A549 (cell line): ENCODE data around the gene TSEN34. TPM values are rescaled to one million over a fixed set of nuclear protein-coding genes. Genes with fewer than 3 reads are reported as not detected.

ENCODE experiments used
- ATAC-seq, 2 experiments: fragments of 200-7000 bp in 1 of 2; fragments of >200 bp in 1 of 2; cut with Nextera tagmentation in 1 of 2; cut with Tn5 transposase in 1 of 2; 3 replicates each; pipeline versions ENCODE4 v1.8.0 to v1.9.1; 2018 to 2020; ENCODE audit warnings: mild to moderate bottlenecking in 1 of 2, moderate library complexity in 1 of 2
- CTCF ChIA-PET: fragments of 300-600 bp; sonication (Branson Sonifier 250); formaldehyde crosslinking; extraction: SDS; loops from one replicate; lab custom pipeline; 2021; ENCODE audit warnings: antibody characterized with exemption, inconsistent platforms; lab: Yijun Ruan, JAX
- POLR2A ChIA-PET: fragments of 350-600 bp; formaldehyde crosslinking; extraction: SDS; loops from one replicate; lab custom pipeline; 2021; ENCODE audit warnings: antibody characterized with exemption, inconsistent platforms; lab: Yijun Ruan, JAX
- DNase-seq, 2 experiments: peaks; one replicate each; pipeline versions ENCODE4 v3.0.0 to v3.0.0-alpha.2; 2011 to 2016; ENCODE audit warnings: low read depth in 1 of 2, low spot score in 1 of 2
- FAIRE-seq: peaks from 2 replicates; lab custom pipeline; 2011; peaks lifted over from hg19 to GRCh38; lab: Jason Lieb, UNC
- H3K27ac ChIP-seq, 2 experiments: fragments of >200 bp; sonication (Bioruptor Twin); formaldehyde crosslinking; 3 replicates each; pipeline ENCODE4 v1.5.1; 2016 to 2017
- H3K4me1 ChIP-seq: fragments of >200 bp; sonication (Bioruptor Twin); formaldehyde crosslinking; 3 replicates; pipeline ENCODE4 v1.6.1; 2016
- H3K4me2 ChIP-seq: fragments of >200 bp; sonication (Bioruptor Twin); formaldehyde crosslinking; 3 replicates; pipeline ENCODE4 v1.6.1; 2016
- H3K4me3 ChIP-seq: fragments of >200 bp; sonication (Bioruptor Twin); formaldehyde crosslinking; 3 replicates; pipeline ENCODE4 v1.5.1; 2016
- H3K9me3 ChIP-seq: fragments of >200 bp; sonication (Bioruptor Twin); formaldehyde crosslinking; 3 replicates; pipeline ENCODE4 v1.6.1; 2016
- CEBPB ChIP-seq, 2 experiments: fragments of >200 bp in 1 of 2; sonication (Bioruptor Twin) in 1 of 2; formaldehyde crosslinking in 1 of 2; IDR thresholded peaks; 2 replicates each; pipeline ENCODE4 v1.6.1; 2012 to 2016
- EP300 ChIP-seq, 2 experiments: fragments of >200 bp; sonication (Bioruptor Twin); formaldehyde crosslinking; IDR thresholded peaks; 2 replicates in 1 of 2; 3 replicates in 1 of 2; pipeline ENCODE4 v1.6.1; 2016 to 2017
- FOXS1 ChIP-seq: fragments of 250-450 bp; sonication (Bioruptor Pico); IDR thresholded peaks from 2 replicates; pipeline ENCODE4 v1.5.0; 2020; ENCODE audit warnings: mild to moderate bottlenecking, moderate library complexity
- HEYL ChIP-seq: fragments of 250-450 bp; sonication (Bioruptor Pico); IDR thresholded peaks from 2 replicates; pipeline ENCODE4 v1.8.0; 2021; ENCODE audit warnings: mild to moderate bottlenecking, moderate library complexity
- JUN ChIP-seq, 2 experiments: fragments of >200 bp; sonication (Bioruptor Twin); formaldehyde crosslinking; IDR thresholded peaks; 2 replicates in 1 of 2; 3 replicates in 1 of 2; pipeline ENCODE4 v1.6.1; 2016 to 2017
- KDM1A ChIP-seq: fragments of 200-600 bp; sonication (generic); IDR thresholded peaks from 2 replicates; pipeline ENCODE4 v1.6.1; 2016; ENCODE audit warnings: low read depth, mild to moderate bottlenecking
- MYC ChIP-seq: IDR thresholded peaks from 2 replicates; pipeline ENCODE4 v1.6.1; 2012; ENCODE audit warnings: mild to moderate bottlenecking, inconsistent platforms, low read length, improper control_type of control experiment, borderline replicate concordance
- NPAS2 ChIP-seq: fragments of 250-450 bp; sonication (Bioruptor Pico); IDR thresholded peaks from 2 replicates; pipeline ENCODE4 v1.8.0; 2022; ENCODE audit warnings: mild to moderate bottlenecking, moderate library complexity, borderline replicate concordance
- POLR2AphosphoS2 ChIP-seq: conservative IDR thresholded peaks from 2 replicates; pipeline ENCODE4 v1.6.1; 2012; ENCODE audit warnings: low read length, improper control_type of control experiment, inconsistent platforms
- RAD21 ChIP-seq, 2 experiments: fragments of >200 bp in 1 of 2; sonication (Bioruptor Twin) in 1 of 2; formaldehyde crosslinking in 1 of 2; IDR thresholded peaks in 1 of 2; conservative IDR thresholded peaks in 1 of 2; 2 replicates in 1 of 2; 3 replicates in 1 of 2; pipeline ENCODE4 v1.6.1; 2012 to 2018; ENCODE audit warnings: inconsistent platforms in 1 of 2
- RARB ChIP-seq: fragments of 250-450 bp; sonication (Bioruptor Pico); IDR thresholded peaks from 2 replicates; pipeline ENCODE4 v1.8.0; 2021; ENCODE audit warnings: mild to moderate bottlenecking, moderate library complexity
- RCOR1 ChIP-seq: fragments of 150-350 bp; IDR thresholded peaks from 2 replicates; pipeline ENCODE4 v1.6.1; 2014; ENCODE audit warnings: antibody characterized with exemption, low read length, low read depth
- RFX5 ChIP-seq: fragments of 450-650 bp; IDR thresholded peaks from 2 replicates; pipeline ENCODE4 v1.7.1; 2014; ENCODE audit warnings: antibody characterized with exemption, mild to moderate bottlenecking, moderate library complexity
- TP53 ChIP-seq: fragments of 250-450 bp; sonication (Bioruptor Pico); IDR thresholded peaks from 2 replicates; pipeline ENCODE4 v1.5.0; 2021; ENCODE audit warnings: mild to moderate bottlenecking, moderate library complexity
- WGBS: methylation state at CpG from one replicate; pipeline ENCODE4 v1.1.6; 2017; ENCODE audit errors: missing lambda C conversion rate; 5-methylcytosine and 5-hydroxymethylcytosine counted together
- polyA plus RNA-seq, 4 experiments: library from polyadenylated mRNA; depleted of rRNA in 3 of 4; stranded (reverse); fragments of >200 nt; fragmentation: RNase III in 1 of 4; extraction: RNeasy Plus Mini Kit Qiagen cat#74134 plus additional on column Dnase treatment in 1 of 4; gene quantifications; 2 replicates in 3 of 4; 3 replicates in 1 of 4; pipeline ENCODE4 v1.2.3, GENCODE V29; 2011 to 2017
- TF ChIP-seq, protein P1 (sequence below): fragments of 250-450 bp; sonication (Bioruptor Pico); IDR thresholded peaks from 2 replicates; pipeline ENCODE4 v1.5.0; 2021; ENCODE audit warnings: mild to moderate bottlenecking, moderate library complexity, borderline replicate concordance
- TF ChIP-seq, protein P2 (sequence below): fragments of >200 bp; sonication (Bioruptor Twin); formaldehyde crosslinking; IDR thresholded peaks from 2 replicates; pipeline ENCODE4 v1.6.1; 2016
- TF ChIP-seq, protein P3 (sequence below): fragments of 150-350 bp; IDR thresholded peaks from 2 replicates; pipeline ENCODE4 v1.6.1; 2014; ENCODE audit warnings: low read depth, mild to moderate bottlenecking, low read length
- TF ChIP-seq, protein P4 (sequence below): fragments of >200 bp; sonication (Bioruptor Twin); formaldehyde crosslinking; IDR thresholded peaks from 3 replicates; pipeline ENCODE4 v1.6.1; 2016

The TSEN34 gene
- polyA plus RNA-seq, 2 of the 4 experiments (the other 2 are of a cell fraction): 53.4 to 90.9 TPM

DNA sequence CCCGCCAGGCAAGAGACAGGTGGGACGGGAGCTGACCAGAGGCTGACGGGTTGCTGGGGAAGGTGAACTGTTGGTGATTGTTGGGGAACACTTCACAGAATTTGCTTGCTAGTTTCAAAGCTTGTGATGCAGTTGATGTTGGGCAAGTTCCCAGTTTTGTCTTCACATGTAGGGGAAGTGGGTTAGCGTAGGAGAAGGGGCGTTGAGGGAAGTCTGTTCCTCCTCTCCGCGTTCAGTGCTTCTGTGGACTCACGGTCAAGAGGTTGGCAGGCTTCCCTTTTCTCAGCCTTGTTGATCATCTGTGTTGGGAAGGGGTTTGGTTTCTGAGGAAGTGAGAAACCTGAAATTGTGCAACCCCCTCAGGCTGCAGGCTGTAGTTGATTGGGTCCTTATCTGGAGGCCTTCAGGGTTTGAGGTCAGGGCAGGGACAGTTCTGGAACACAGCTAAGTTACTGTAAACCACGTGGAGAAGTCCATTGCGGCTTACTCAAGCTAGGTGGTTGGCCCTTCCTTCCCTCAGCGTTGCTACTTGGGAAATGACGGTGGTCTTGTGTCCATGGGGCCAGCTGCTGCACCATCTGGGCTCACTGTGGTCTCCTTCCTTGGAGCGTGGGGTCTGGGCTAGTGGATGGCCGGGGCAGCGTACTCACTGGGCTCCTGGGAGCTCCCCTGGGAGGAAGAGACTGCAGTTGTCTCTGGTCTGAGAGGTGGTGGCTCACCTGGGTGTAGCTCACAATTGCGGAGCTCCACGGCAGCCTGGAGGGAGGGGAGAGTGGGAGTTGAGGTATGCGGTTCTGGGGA is 17.1 kb downstream of the TSEN34 start (continued):
- TF ChIP-seq HEYL (CRISPR knock-in tag): no peak
- no peak for TF ChIP-seq RAD21 (conservative IDR thresholded peaks at IDR 0.05 in 1 of 2, IDR thresholded peaks at IDR 0.05 in 1 of 2)
- TF ChIP-seq CEBPB (IDR thresholded peaks at IDR 0.05): peak; percentile 8 to 66; a peak in 2 of 4 replicates
- TF ChIP-seq, protein P1, sequence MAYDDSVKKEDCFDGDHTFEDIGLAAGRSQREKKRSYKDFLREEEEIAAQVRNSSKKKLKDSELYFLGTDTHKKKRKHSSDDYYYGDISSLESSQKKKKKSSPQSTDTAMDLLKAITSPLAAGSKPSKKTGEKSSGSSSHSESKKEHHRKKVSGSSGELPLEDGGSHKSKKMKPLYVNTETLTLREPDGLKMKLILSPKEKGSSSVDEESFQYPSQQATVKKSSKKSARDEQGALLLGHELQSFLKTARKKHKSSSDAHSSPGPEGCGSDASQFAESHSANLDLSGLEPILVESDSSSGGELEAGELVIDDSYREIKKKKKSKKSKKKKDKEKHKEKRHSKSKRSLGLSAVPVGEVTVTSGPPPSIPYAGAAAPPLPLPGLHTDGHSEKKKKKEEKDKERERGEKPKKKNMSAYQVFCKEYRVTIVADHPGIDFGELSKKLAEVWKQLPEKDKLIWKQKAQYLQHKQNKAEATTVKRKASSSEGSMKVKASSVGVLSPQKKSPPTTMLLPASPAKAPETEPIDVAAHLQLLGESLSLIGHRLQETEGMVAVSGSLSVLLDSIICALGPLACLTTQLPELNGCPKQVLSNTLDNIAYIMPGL (CRISPR knock-in tag): peak; percentile 80
- no peak for TF ChIP-seq KDM1A
- peak; percentile 95 for TF ChIP-seq TP53
- 0 out of 2 replicates have a peak, but pooled peaks have one; percentile 7 for TF ChIP-seq NPAS2 (CRISPR knock-in tag)
- TF ChIP-seq RCOR1: no peak
- no peak for TF ChIP-seq MYC
- TF ChIP-seq, protein P2, sequence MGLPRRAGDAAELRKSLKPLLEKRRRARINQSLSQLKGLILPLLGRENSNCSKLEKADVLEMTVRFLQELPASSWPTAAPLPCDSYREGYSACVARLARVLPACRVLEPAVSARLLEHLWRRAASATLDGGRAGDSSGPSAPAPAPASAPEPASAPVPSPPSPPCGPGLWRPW: no peak
- TF ChIP-seq EP300 (IDR thresholded peaks at IDR 0.05): no peak
- TF ChIP-seq POLR2AphosphoS2: peak; percentile 92; the same call in 1 of the 2 replicates
- TF ChIP-seq RFX5: no peak
- no peak for TF ChIP-seq FOXS1

DNA sequence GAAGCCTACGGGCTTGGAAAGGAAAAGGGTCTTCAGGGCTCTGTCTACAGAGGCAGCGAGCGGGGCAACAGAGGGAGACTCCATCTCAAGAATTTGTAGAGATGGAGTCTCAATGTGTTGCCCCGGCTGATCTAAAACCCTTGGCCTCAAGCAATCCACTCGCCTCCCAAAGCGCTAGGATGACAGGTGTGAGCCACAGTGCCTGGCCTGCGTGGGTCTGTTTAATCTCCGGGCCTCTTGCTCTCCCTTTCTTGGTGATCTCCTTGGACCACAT is 17.6 kb downstream of the TSEN34 start:
- ATAC-seq: peak; percentile 8 to 17
- no peak for FAIRE-seq
- TF ChIP-seq, protein P3, sequence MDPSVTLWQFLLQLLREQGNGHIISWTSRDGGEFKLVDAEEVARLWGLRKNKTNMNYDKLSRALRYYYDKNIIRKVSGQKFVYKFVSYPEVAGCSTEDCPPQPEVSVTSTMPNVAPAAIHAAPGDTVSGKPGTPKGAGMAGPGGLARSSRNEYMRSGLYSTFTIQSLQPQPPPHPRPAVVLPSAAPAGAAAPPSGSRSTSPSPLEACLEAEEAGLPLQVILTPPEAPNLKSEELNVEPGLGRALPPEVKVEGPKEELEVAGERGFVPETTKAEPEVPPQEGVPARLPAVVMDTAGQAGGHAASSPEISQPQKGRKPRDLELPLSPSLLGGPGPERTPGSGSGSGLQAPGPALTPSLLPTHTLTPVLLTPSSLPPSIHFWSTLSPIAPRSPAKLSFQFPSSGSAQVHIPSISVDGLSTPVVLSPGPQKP: no peak
- TF ChIP-seq, protein P4, sequence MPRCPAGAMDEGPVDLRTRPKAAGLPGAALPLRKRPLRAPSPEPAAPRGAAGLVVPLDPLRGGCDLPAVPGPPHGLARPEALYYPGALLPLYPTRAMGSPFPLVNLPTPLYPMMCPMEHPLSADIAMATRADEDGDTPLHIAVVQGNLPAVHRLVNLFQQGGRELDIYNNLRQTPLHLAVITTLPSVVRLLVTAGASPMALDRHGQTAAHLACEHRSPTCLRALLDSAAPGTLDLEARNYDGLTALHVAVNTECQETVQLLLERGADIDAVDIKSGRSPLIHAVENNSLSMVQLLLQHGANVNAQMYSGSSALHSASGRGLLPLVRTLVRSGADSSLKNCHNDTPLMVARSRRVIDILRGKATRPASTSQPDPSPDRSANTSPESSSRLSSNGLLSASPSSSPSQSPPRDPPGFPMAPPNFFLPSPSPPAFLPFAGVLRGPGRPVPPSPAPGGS: 0 out of 3 replicates have a peak, but pooled peaks have one; percentile 31
- TF ChIP-seq JUN (IDR thresholded peaks at IDR 0.05): peak in 1 of 2 experiments; percentile 33; a peak in 1 of 5 replicates
- TF ChIP-seq RARB: no peak
- peak overlapping the region; percentile 14 to 68; a peak in 4 of 6 replicates for H3K27ac ChIP-seq
- H3K9me3 ChIP-seq: no peaks in the 10 kb centered on the region
- ChIA-PET CTCF (interaction anchor here (0.7 to 2.2 kb wide), 4 partner anchors 10 to 40 kb away, joined by 3 to 8 read pairs (median 5); no protein-coding TSS in a partner anchor), POLR2A (interaction anchor here (2.7 to 5.0 kb wide), 4 partner anchors 8 to 72 kb away, joined by 14 to 55 read pairs (median 40); partner anchors contain the start of genes CNOT3, MBOAT7, RPS9 and TSEN34)
- WGBS: 75% methylated on average over 8 of the region's 8 CpGs
- peaks cover 76% of the 10 kb centered on the region for H3K4me1 ChIP-seq
- peak in 1 of 2 experiments; percentile 47 for DNase-seq
- peak overlapping the region; percentile 93 for H3K4me2 ChIP-seq
- H3K4me3 ChIP-seq: peak overlapping the region; percentile 5; the same call in 1 of the 3 replicates
